GM19397 (cell line): ENCODE measurements around the gene COQ2.
"Not testable (repeated sequence)": the region's sequence is repeated elsewhere in the genome, so short reads cannot be mapped to it uniquely, and the experiment has no call there.

Source experiments
- ATAC-seq: cut with Tn5 transposase; IDR thresholded peaks from one replicate; pipeline ENCODE4 v1.9.1; 2021; ENCODE audit warnings: mild to moderate bottlenecking, moderate library complexity; ENCODE audit not compliant: unreplicated experiment

The COQ2 gene

GRCh38 chr4:83288381-83288780 lies 3.8 kb upstream of the COQ2 start:
- not testable (repeated sequence) for ATAC-seq

GRCh38 chr4:83285055-83285407 lies 433 bp upstream of the COQ2 start:
- no peak for ATAC-seq

- no peak for ATAC-seq
These were observed 1.4 kb downstream of the COQ2 start for GRCh38 chr4:83283181-83283580.

- no peak for ATAC-seq
These were observed 2.5 kb downstream of the COQ2 start for GRCh38 chr4:83282049-83282535.

GRCh38 chr4:83281307-83281706 lies 3.3 kb downstream of the COQ2 start:
- ATAC-seq: no peak

GRCh38 chr4:83276299-83277040 lies 8.1 kb downstream of the COQ2 start:
- peak; percentile 79 for ATAC-seq

- ATAC-seq: not testable (repeated sequence)
These were observed 10.7 kb downstream of the COQ2 start for GRCh38 chr4:83273926-83274325.

GRCh38 chr4:83272900-83273299 lies 11.7 kb downstream of the COQ2 start:
- ATAC-seq: peak; percentile 60

GRCh38 chr4:83269256-83269655 lies 15.3 kb downstream of the COQ2 start:
- ATAC-seq: no peak

- no peak for ATAC-seq
These were observed 16.1 kb downstream of the COQ2 start for GRCh38 chr4:83268491-83268890.

GRCh38 chr4:83267830-83268475 lies 16.6 kb downstream of the COQ2 start:
- no peak for ATAC-seq

GRCh38 chr4:83267121-83267829 lies 17.3 kb downstream of the COQ2 start:
- no peak for ATAC-seq

- ATAC-seq: no peak
These were observed 17.9 kb downstream of the COQ2 start for GRCh38 chr4:83266689-83267088.

- no peak for ATAC-seq
These were observed 21.5 kb downstream of the COQ2 start for GRCh38 chr4:83263106-83263505.

- no peak for ATAC-seq
These were observed 21.9 kb downstream of the COQ2 start for GRCh38 chr4:83262682-83263081.

- no peak for ATAC-seq
These were observed 23.3 kb downstream of the COQ2 start for GRCh38 chr4:83261307-83261706.

GRCh38 chr4:83259586-83259985 lies 25.0 kb downstream of the COQ2 start:
- no peak for ATAC-seq

- no peak for ATAC-seq
These were observed 26.1 kb downstream of the COQ2 start for GRCh38 chr4:83258461-83258860.

GRCh38 chr4:83257811-83258210 lies 26.8 kb downstream of the COQ2 start:
- ATAC-seq: no peak

GRCh38 chr4:83255584-83255983 lies 29.0 kb downstream of the COQ2 start:
- no peak for ATAC-seq

GRCh38 chr4:83252782-83253405 lies 31.7 kb downstream of the COQ2 start:
- no peak for ATAC-seq
